OCI-M1 (cell line): ENCODE data around the gene TMEM248.
"Not testable (repeated sequence)": the region's sequence is repeated elsewhere in the genome, so short reads cannot be mapped to it uniquely, and the experiment has no call there.

Experiments used
- DNase-seq: peaks from one replicate; lab custom pipeline; 2025; lab: John Stamatoyannopoulos, UW

Gene TMEM248, protein sequence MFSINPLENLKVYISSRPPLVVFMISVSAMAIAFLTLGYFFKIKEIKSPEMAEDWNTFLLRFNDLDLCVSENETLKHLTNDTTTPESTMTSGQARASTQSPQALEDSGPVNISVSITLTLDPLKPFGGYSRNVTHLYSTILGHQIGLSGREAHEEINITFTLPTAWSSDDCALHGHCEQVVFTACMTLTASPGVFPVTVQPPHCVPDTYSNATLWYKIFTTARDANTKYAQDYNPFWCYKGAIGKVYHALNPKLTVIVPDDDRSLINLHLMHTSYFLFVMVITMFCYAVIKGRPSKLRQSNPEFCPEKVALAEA

GRCh38 chr7:66920769-66921395, at the start of gene TMEM248:
TMEM248 (plus strand) TSS chr7:66921225; CDS start chr7:66941866, 20,641 bp downstream.
- peak; percentile 95 for DNase-seq

- DNase-seq: no peak
Observed at GRCh38 chr7:66873476-66873875, 47.5 kb upstream of the TMEM248 start.

DNA sequence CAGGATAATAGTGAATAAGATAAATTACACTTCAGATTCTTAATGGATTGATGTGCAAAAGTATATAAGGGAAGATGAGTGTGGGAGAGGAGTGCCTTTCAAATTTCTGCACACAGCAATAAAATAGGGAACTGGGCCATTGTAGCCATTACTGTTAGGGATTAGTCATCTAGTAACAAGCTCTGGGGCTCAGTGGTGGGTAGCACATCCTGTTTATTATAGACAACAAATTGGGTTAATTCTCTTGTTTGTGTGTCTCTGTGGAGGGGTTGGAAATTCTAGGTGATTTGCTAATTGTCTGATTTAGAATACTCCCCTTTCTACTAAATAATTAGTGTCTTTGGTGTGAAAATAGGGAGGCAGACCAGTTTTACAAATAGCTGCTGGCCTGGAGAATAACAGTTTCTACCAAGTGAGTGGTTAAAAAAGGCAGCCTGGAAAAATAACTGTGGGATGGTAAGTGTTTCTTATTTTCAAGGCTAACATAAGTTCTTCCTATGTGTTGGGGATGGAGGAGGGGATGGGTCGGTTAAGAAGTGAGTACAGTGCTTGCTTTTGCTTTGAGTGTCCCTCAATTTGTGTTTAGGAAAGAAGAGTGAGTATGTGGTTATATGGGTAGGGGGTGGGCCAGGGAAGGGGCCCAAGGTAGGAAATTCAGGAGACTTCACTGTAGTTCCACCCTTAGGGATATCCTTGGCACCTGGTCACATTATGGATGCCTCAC, 43.3 kb upstream of the TMEM248 start:
- DNase-seq: peak; percentile 52

DNA sequence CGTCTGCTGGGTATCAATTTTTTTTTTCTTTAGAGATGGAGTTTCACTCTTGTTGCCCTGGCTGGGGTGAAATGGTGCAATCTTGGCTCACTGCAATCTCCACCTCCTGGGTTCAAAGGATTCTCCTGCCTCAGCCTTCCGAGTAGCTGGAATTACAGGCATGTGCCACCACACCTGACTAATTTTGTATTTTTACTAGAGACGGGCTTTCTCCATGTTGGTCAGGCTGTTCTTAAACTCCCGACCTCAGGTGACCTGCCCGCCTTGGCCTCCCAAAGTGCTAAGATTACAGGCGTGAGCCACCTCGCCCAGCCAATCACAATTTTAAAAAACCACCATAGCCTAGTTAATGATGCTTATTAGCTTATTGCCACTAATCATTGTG, 42.7 kb upstream of the TMEM248 start:
- not testable (repeated sequence) for DNase-seq

- DNase-seq: no peak
Observed at GRCh38 chr7:66880053-66880452, 41.0 kb upstream of the TMEM248 start.

GRCh38 chr7:66880577-66880976, 40.4 kb upstream of the TMEM248 start:
- not testable (repeated sequence) for DNase-seq

DNA sequence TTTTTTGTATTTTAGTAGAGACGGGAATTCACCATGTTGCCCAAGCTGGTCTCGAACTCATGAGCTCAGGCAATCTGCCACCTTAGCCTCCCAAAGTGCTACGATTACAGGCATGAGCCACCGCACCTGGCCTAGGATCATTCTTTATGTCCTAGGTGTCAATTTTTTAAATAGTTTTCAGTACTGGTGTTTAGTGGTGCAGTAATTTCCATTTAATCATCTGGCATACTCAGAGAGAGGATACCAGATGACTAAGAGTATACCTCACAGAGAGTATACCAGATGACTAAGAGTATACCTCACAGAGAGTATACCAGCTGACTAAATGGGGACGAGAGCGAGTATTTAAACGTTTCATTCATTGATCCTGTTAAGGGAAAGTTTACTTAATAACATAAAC, 37.3 kb upstream of the TMEM248 start:
- DNase-seq: no peak

DNA sequence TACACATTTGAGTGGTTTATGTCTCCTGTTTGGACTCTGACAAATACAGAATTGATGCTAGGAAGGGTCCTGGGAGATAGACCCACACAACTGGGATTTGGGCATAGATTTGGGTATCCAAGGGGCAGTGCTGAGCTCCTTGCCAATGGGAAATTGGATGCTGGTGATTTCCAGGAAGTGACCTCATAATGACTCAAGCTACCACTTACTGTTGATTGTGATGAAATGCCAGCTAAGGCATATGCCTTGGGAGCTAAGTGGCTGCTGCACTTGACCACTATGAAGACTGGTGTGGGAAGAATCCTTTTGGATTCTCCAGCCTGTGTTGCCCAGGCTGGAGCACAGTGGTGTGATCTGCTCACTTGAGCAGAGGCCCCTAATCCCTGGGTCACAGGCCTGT, 36.5 kb upstream of the TMEM248 start:
- not testable (repeated sequence) for DNase-seq

GRCh38 chr7:66886152-66886551, 34.9 kb upstream of the TMEM248 start:
- DNase-seq: no peak

DNA sequence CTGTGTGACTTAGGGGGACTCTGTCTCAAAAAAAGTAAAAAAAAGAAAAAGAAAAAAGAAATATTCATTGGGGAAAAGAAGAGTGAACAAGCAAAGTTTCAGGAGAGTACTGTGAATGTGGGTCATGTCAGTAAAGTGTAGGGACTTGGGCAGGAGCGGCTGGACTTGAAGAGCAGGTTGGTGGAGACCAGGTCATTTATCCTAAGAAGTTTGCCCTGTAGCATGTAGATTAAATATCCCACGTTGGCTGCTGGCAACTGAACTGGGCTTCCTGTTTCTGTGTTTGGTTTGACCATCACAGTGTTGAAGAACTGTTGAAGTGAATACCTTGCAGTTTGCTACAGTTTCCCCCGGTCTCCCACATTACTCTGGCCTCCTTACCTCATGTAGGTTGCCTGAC, 32.8 kb upstream of the TMEM248 start:
- not testable (repeated sequence) for DNase-seq

- peak; percentile 58 for DNase-seq
Observed at GRCh38 chr7:66894463-66895080, 26.5 kb upstream of the TMEM248 start.

GRCh38 chr7:66896441-66896840, 24.6 kb upstream of the TMEM248 start:
- no peak for DNase-seq

- DNase-seq: no peak
Observed at GRCh38 chr7:66899552-66900280, 21.3 kb upstream of the TMEM248 start.

DNA sequence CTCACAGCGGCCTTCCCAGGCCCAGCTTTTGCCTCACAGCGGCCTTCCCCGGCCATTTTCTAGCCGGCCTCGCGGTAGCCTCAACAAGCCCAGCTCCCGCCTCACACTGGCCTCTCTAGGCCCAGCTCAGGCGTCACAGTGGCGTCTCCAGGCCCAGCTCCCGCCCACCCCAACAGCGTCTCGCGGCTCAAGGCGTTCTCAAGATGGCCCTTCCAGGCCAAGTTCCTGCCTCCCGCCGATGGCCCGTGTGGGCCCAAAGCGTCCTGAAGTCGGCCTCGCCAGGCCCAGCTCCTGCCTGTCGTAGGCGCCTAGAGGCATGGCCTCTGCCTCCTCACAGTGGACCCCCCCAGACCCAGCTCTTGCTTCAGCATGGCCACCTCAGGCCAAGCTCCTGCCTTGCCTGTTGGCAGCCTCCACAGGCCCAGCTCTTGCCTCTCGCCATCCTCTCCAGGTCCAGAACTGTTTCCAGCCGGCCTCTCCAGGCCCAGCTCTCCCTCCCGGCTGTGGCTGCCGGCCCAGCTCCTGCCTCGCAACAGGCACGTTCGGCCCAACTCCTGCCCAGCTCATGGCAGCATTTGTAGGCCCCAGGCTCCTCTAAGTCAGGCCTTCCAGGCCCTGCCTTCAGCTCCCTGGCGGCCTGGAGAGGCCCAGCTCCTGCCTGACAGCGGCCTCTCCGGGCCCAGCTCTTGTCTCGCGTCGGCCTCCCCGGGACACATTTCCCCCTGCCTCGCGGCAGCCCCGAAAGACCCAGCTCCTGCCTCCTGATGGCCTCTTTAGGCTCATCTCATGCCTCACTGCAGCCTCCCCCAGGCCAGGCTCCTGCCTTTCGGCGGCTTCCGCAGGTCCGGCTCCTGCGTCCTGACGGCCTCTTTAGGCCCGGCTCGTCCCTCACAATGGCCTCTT, 18.8 kb upstream of the TMEM248 start:
- no peak for DNase-seq

- no peak for DNase-seq
Observed at GRCh38 chr7:66902844-66903180, 18.2 kb upstream of the TMEM248 start.

GRCh38 chr7:66903360-66904062, 17.5 kb upstream of the TMEM248 start:
- DNase-seq: no peak

DNA sequence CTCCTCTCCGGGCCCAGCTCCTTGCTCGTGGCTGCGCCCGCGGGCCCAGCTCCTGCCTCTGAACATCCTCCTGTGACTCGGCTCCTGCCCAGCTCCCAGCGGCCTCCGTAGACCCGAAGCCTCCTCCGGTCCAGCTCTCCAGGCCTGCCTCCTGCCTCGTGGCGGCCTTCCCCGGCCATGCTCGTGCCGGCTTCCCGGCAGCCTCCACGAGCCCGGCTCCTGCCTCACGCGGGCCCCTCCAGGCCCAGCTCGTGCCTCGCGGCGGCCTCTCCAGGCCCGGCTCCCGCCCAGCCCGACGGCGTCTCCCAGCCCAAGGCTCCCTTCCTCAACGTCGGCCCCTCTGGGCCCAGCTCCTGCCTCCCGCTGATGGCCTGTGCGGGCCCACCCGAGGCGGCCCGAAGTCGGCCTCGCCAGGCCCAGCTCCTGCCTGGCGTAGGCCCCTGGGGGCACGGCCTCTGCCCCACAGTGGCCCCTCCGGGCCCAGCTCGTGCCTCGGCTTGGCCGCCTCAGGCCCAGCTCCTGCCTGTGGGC, 16.9 kb upstream of the TMEM248 start:
- no peak for DNase-seq

DNA sequence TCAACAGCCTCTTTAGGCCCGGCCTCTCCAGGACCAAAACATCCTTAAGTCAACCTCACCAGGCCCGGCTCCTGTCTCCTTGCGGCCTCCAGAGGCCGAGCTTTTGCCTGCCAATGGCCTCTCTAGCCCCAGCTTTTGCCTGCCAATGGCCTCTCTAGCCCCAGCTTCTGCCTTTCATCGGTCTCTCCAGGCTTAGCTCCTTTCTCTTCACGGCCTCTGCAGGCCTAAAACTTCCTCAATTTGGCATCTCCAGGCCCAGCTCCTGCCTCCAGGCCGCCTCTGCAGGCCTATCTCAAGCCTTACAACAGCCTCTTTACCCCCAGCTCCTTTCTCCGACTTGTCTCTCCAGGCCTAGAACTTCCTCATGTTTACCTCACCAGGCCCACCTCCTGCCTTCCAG, 15.7 kb upstream of the TMEM248 start:
- no peak for DNase-seq

GRCh38 chr7:66905689-66906088, 15.3 kb upstream of the TMEM248 start:
- DNase-seq: no peak

GRCh38 chr7:66907731-66908130, 13.3 kb upstream of the TMEM248 start:
- no peak for DNase-seq
